ENCODE data around the gene POLE3.
"Not testable (repeated sequence)": the region's sequence is repeated elsewhere in the genome, so short reads cannot be mapped to it uniquely, and the experiment has no call there.

Gene POLE3

GRCh38 chr9:113410207-113410864, at the start of gene POLE3, which contains the start of gene C9orf43:
Gene POLE3 (minus strand): TSS chr9:113410675. CDS start chr9:113410293, 382 bp downstream.
Gene C9orf43 (plus strand): TSS chr9:113410747. CDS start chr9:113413494, 2,747 bp downstream.
- peak; percentile 89 for DNase-seq (ENCODE audit: low spot score)

- no peak for DNase-seq (ENCODE audit: low spot score)
Observed at GRCh38 chr9:113456235-113456634, 45.8 kb upstream of the POLE3 start.

- peak; percentile 44 for DNase-seq (ENCODE audit: low spot score)
Observed at GRCh38 chr9:113454914-113455761, 44.7 kb upstream of the POLE3 start.

- DNase-seq (ENCODE audit: low spot score), result no peak
Observed at GRCh38 chr9:113452113-113452605, 41.7 kb upstream of the POLE3 start.

GRCh38 chr9:113449376-113449775, 38.9 kb upstream of the POLE3 start:
- no peak for DNase-seq (ENCODE audit: low spot score)

GRCh38 chr9:113446323-113446740, 35.9 kb upstream of the POLE3 start:
- DNase-seq (ENCODE audit: low spot score), result peak; percentile 80

- no peak for DNase-seq (ENCODE audit: low spot score)
Observed at GRCh38 chr9:113444736-113445135, 34.3 kb upstream of the POLE3 start.

- not testable (repeated sequence) for DNase-seq (ENCODE audit: low spot score)
Observed at GRCh38 chr9:113437716-113438115, 27.2 kb upstream of the POLE3 start.

- no peak for DNase-seq (ENCODE audit: low spot score)
Observed at GRCh38 chr9:113436728-113437515, 26.4 kb upstream of the POLE3 start.

- DNase-seq (ENCODE audit: low spot score), result no peak
Observed at GRCh38 chr9:113431191-113431590, 20.7 kb upstream of the POLE3 start.

GRCh38 chr9:113428062-113428615, 17.7 kb upstream of the POLE3 start:
- DNase-seq (ENCODE audit: low spot score), result no peak

- DNase-seq (ENCODE audit: low spot score), result no peak
Observed at GRCh38 chr9:113427629-113428028, 17.2 kb upstream of the POLE3 start.

GRCh38 chr9:113426701-113427100, 16.2 kb upstream of the POLE3 start:
- DNase-seq (ENCODE audit: low spot score), result no peak

GRCh38 chr9:113425072-113425471, 14.6 kb upstream of the POLE3 start:
- no peak for DNase-seq (ENCODE audit: low spot score)

- no peak for DNase-seq (ENCODE audit: low spot score)
Observed at GRCh38 chr9:113421726-113422125, 11.3 kb upstream of the POLE3 start.

GRCh38 chr9:113417370-113417769, 6.9 kb upstream of the POLE3 start:
- no peak for DNase-seq (ENCODE audit: low spot score)

GRCh38 chr9:113416149-113416721, 5.8 kb upstream of the POLE3 start:
- DNase-seq (ENCODE audit: low spot score), result peak; percentile 37

GRCh38 chr9:113409883-113410206, 630 bp downstream of the POLE3 start:
- no peak for DNase-seq (ENCODE audit: low spot score)

- DNase-seq (ENCODE audit: low spot score), result no peak
Observed at GRCh38 chr9:113409481-113409880, 994 bp downstream of the POLE3 start.

GRCh38 chr9:113406873-113407511, 3.5 kb downstream of the POLE3 start:
- DNase-seq (ENCODE audit: low spot score), result peak; percentile 74

GRCh38 chr9:113406353-113406752, 4.1 kb downstream of the POLE3 start:
- not testable (repeated sequence) for DNase-seq (ENCODE audit: low spot score)

Data from pons (tissue), 1 donor.